Suppressor macrophage (primary cell): Measurements from ENCODE around the gene ECM2.
"Not testable (repeated sequence)": the region's sequence is repeated elsewhere in the genome, so short reads cannot be mapped to it uniquely, and the experiment has no call there.

ENCODE experiments used
- DNase-seq, 4 experiments: peaks; one replicate each; pipeline ENCODE4 v3.0.0-alpha.2; 2020 to 2022
- total RNA-seq, 17 experiments: gene quantifications; one replicate each; lab custom pipeline; 2026; ENCODE audit warnings: mixed read lengths in 6 of 17, inconsistent platforms in 3 of 17; lab: John Stamatoyannopoulos, UW

The ECM2 gene
- 0 to 1.5 (median 0.05) reads per million in 17 experiments for total RNA-seq

- DNase-seq = no peak
These were observed at the start of gene ECM2 for GRCh38 chr9:92535940-92536850. TSS of gene ECM2 (minus strand) at chr9:92535990. CDS start at chr9:92522866, 13,124 bp downstream.

- no peak for DNase-seq
These were observed 40.4 kb upstream of the ECM2 start for GRCh38 chr9:92576175-92576574.

- DNase-seq = not testable (repeated sequence)
These were observed 37.8 kb upstream of the ECM2 start for GRCh38 chr9:92573612-92574011.

- DNase-seq = not testable (repeated sequence)
These were observed 36.1 kb upstream of the ECM2 start for GRCh38 chr9:92571871-92572270.

GRCh38 chr9:92564982-92565381, 29.2 kb upstream of the ECM2 start:
- DNase-seq = no peak

GRCh38 chr9:92564504-92564903, 28.7 kb upstream of the ECM2 start:
- no peak for DNase-seq

- DNase-seq = peak in 1 of 4 experiments; percentile 7
These were observed 27.6 kb upstream of the ECM2 start for GRCh38 chr9:92563116-92564100.

- no peak for DNase-seq
These were observed 26.7 kb upstream of the ECM2 start for GRCh38 chr9:92562461-92562967.

GRCh38 chr9:92561374-92562330, 25.9 kb upstream of the ECM2 start:
- peak in 1 of 4 experiments; percentile 14 for DNase-seq

- no peak for DNase-seq
These were observed 23.0 kb upstream of the ECM2 start for GRCh38 chr9:92558612-92559374.

- no peak for DNase-seq
These were observed 15.0 kb upstream of the ECM2 start for GRCh38 chr9:92550765-92551164.

- no peak for DNase-seq
These were observed 11.6 kb upstream of the ECM2 start for GRCh38 chr9:92547356-92547755.

GRCh38 chr9:92545002-92545510, 9.3 kb upstream of the ECM2 start:
- no peak for DNase-seq

- DNase-seq = no peak
These were observed 8.2 kb upstream of the ECM2 start for GRCh38 chr9:92543972-92544371.

GRCh38 chr9:92538541-92538940, 2.8 kb upstream of the ECM2 start:
- no peak for DNase-seq

- DNase-seq = peak in 1 of 4 experiments; percentile 3
These were observed 1.1 kb downstream of the ECM2 start for GRCh38 chr9:92534674-92535073.

GRCh38 chr9:92534204-92534603, 1.6 kb downstream of the ECM2 start:
- DNase-seq = peak in 3 of 4 experiments; percentile 4 to 17 (median 9)

GRCh38 chr9:92530893-92531292, 4.9 kb downstream of the ECM2 start:
- no peak for DNase-seq

- DNase-seq = no peak
These were observed 6.7 kb downstream of the ECM2 start for GRCh38 chr9:92529124-92529523.

GRCh38 chr9:92528522-92528849, 7.3 kb downstream of the ECM2 start:
- no peak for DNase-seq
